Peyer's patch (tissue), 4 donors: ENCODE measurements around the gene MAGEA11. TPM values are rescaled to one million over a fixed set of nuclear protein-coding genes. Genes with fewer than 3 reads are reported as not detected.

Experiments used
- DNase-seq, 3 donors: peaks; one replicate each; pipeline ENCODE4 v3.0.0-alpha.2; 2017 to 2019
- H3K27ac ChIP-seq, 4 donors: fragments of 200-600 bp; sonication (generic); one replicate each; pipeline ENCODE4 v1.5.1; 2016 to 2019
- H3K27me3 ChIP-seq, 2 donors: fragments of 200-600 bp; sonication (generic); one replicate each; pipeline ENCODE4 v1.5.1; 2019
- H3K36me3 ChIP-seq, 3 donors: fragments of 200-600 bp; sonication (generic); one replicate each; pipeline ENCODE4 v1.5.1; 2016 to 2019
- H3K4me1 ChIP-seq, 4 donors: fragments of 200-600 bp; sonication (generic); one replicate each; pipeline ENCODE4 v1.5.1; 2016 to 2019
- H3K4me3 ChIP-seq, 4 donors: fragments of 200-600 bp; sonication (generic); 1 replicate in 3 of 4; 2 replicates in 1 of 4; pipeline ENCODE4 v1.5.1; 2016 to 2019; ENCODE audit warnings: mild to moderate bottlenecking in 1 of 4
- H3K9me3 ChIP-seq, 4 donors: fragments of 200-600 bp; sonication (generic); one replicate each; pipeline ENCODE4 v1.5.1; 2016 to 2019; ENCODE audit warnings: mild to moderate bottlenecking in 1 of 4
- POLR2A ChIP-seq, 2 donors: fragments of 450-650 bp; IDR thresholded peaks; one replicate each; pipeline ENCODE4 v1.5.1; 2017; ENCODE audit warnings: antibody characterized with exemption in 2 of 2, mild to moderate bottlenecking in 2 of 2, moderate library complexity in 2 of 2
- small RNA-seq, 2 donors: library from RNA; depleted of rRNA; stranded (forward); fragments of <200 nt; gene quantifications; one replicate each; pipeline ENCODE3, GENCODE V24; 2016
- total RNA-seq, 4 donors: library from RNA; depleted of rRNA; stranded (reverse); fragments of >200 nt; gene quantifications; one replicate each; pipeline ENCODE4 v1.1.0, GENCODE V29; 2016
- TF ChIP-seq, protein P1 (sequence below), 6 experiments: fragments of 450-650 bp in 4 of 6; fragments of 200-600 bp in 2 of 6; sonication (generic) in 1 of 6; IDR thresholded peaks; one replicate each; pipeline ENCODE4 v1.5.1; 2017 to 2019; ENCODE audit warnings: antibody characterized with exemption in 6 of 6, mild to moderate bottlenecking in 3 of 6, moderate library complexity in 1 of 6

Gene MAGEA11
- total RNA-seq, 4 donors from 2014 or later: not detected

DNA sequence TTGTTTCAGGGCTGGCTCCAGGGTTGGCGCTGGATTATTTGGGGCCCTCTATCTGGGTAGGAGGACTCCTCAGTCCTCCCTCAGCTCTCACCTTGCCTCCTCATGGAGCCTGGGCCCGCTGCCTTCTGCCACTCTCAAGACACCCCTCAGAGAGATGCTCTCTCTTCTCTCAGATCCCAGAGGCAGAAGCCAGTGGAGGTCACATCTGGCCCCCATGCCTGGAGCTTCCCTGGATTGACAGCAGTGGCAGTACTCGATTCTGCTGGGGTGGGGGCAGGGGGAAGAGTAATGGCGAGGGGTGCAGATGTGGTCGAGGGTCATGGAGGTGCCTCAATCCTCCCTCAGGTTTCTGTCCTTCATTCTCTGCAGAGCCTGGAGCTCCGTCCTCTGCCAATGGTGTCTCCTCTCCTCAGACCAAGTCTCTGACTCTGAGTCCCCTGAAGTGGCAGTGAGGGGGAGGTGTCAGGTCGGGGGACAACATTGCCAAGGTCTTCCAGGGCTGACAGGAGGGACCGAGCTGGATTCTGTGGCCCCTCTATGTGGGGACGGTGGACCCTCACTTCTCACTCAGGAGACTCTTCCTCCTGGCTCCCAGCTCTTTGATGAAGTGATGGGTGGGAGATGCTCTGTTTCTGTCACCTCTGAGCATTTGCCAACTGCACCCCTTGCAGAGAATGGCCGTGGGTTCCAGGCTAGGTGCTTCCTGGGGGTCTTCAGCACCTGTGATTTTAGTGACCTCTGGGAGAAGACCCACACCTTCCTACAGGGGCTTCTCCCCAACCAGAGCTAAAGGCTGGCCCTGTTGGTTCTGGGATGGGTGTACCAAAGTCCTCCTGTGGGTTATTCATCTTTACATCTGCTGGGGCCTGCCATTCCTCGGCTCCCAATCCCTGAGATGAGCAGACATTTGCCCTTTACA is 51.1 kb downstream of the MAGEA11 start:
- Histone ChIP-seq H3K27ac (no peak overlapping the region), H3K27me3 (no peaks in the 10 kb centered on the region), H3K36me3 (no peaks in the 10 kb centered on the region), H3K9me3 (no peaks in the 10 kb centered on the region), H3K4me1 (no peaks in the 10 kb centered on the region), H3K4me3 (no peak overlapping the region)
- DNase-seq: peak in 1 of 3 donors; percentile 19
- no peak for TF ChIP-seq POLR2A (IDR thresholded peaks at IDR 0.05)
- TF ChIP-seq, protein P1, sequence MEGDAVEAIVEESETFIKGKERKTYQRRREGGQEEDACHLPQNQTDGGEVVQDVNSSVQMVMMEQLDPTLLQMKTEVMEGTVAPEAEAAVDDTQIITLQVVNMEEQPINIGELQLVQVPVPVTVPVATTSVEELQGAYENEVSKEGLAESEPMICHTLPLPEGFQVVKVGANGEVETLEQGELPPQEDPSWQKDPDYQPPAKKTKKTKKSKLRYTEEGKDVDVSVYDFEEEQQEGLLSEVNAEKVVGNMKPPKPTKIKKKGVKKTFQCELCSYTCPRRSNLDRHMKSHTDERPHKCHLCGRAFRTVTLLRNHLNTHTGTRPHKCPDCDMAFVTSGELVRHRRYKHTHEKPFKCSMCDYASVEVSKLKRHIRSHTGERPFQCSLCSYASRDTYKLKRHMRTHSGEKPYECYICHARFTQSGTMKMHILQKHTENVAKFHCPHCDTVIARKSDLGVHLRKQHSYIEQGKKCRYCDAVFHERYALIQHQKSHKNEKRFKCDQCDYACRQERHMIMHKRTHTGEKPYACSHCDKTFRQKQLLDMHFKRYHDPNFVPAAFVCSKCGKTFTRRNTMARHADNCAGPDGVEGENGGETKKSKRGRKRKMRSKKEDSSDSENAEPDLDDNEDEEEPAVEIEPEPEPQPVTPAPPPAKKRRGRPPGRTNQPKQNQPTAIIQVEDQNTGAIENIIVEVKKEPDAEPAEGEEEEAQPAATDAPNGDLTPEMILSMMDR (IDR thresholded peaks at IDR 0.05): no peak

Small RNA genes within 50 kb of the gene (small RNA-seq; reads per million reads assigned to genes)
- gene AC244098.1 (0 reads per million in 2 donors), gene AC244098.2 (0 reads per million in 2 donors), gene AC244098.3 (0 reads per million in 2 donors)

Other genes starting within 250 kb of the MAGEA11 start
- gene IDS, start 206.8 kb upstream of the MAGEA11 start, total RNA-seq: 10 to 100 TPM; 51.2 to 61.9 (median 53.6) TPM
- 10 to 100 TPM; 11.9 to 23.1 (median 16.7) TPM for gene EOLA1, start 171.0 kb upstream of the MAGEA11 start, total RNA-seq
- not detected for gene HSFX3, start 162.1 kb upstream of the MAGEA11 start, total RNA-seq
- not detected for gene MAGEA9B, start 124.6 kb upstream of the MAGEA11 start, total RNA-seq
- 1 to 10 TPM in 1 of 4 donors, not detected in 3; 2.0 TPM for gene HSFX2, start 116.7 kb upstream of the MAGEA11 start, total RNA-seq
- gene TMEM185A, start 80.3 kb upstream of the MAGEA11 start, total RNA-seq: 10 to 100 TPM; 11.0 to 17.3 (median 14.3) TPM
- gene HSFX1, start 62.0 kb downstream of the MAGEA11 start, total RNA-seq: 1 to 10 TPM in 3 of 4 donors, not detected in 1; 2.1 to 5.0 (median 3.8) TPM
- gene MAGEA9, start 69.9 kb downstream of the MAGEA11 start, total RNA-seq: not detected
- not detected for gene MAGEA8, start 169.1 kb downstream of the MAGEA11 start, total RNA-seq
- gene HSFX4, start 217.5 kb downstream of the MAGEA11 start, total RNA-seq: not detected
- gene EOLA2, start 226.4 kb downstream of the MAGEA11 start, total RNA-seq: 10 to 100 TPM; 24.5 to 39.6 (median 29.7) TPM